Measurements from ENCODE around the gene ARHGAP24. TPM values are rescaled to one million over a fixed set of nuclear protein-coding genes. Genes with fewer than 3 reads are reported as not detected.

The ARHGAP24 gene
- total RNA-seq, 3 donors from 2014 or later = 5.2 to 11.6 (median 6.7) TPM

GRCh38 chr4:85703096-85703495 is 228.1 kb downstream of the ARHGAP24 start:
- TF ChIP-seq, protein P1, sequence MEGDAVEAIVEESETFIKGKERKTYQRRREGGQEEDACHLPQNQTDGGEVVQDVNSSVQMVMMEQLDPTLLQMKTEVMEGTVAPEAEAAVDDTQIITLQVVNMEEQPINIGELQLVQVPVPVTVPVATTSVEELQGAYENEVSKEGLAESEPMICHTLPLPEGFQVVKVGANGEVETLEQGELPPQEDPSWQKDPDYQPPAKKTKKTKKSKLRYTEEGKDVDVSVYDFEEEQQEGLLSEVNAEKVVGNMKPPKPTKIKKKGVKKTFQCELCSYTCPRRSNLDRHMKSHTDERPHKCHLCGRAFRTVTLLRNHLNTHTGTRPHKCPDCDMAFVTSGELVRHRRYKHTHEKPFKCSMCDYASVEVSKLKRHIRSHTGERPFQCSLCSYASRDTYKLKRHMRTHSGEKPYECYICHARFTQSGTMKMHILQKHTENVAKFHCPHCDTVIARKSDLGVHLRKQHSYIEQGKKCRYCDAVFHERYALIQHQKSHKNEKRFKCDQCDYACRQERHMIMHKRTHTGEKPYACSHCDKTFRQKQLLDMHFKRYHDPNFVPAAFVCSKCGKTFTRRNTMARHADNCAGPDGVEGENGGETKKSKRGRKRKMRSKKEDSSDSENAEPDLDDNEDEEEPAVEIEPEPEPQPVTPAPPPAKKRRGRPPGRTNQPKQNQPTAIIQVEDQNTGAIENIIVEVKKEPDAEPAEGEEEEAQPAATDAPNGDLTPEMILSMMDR (IDR thresholded peaks at IDR 0.05) = no peak
- Histone ChIP-seq H3K4me3 (no peak overlapping the region), H3K4me1 (ENCODE audit: low read depth) (no peaks in the 10 kb centered on the region), H3K9me3 (no peaks in the 10 kb centered on the region), H3K36me3 (ENCODE audit: low read depth) (no peaks in the 10 kb centered on the region)
- intact Hi-C loops (cut with DNase I, micrococcal nuclease) = no loop called here
- DNase-seq (no peak), ATAC-seq (no peak)

GRCh38 chr4:85707611-85708010 is 232.7 kb downstream of the ARHGAP24 start:
- TF ChIP-seq, protein P1 (IDR thresholded peaks at IDR 0.05) = no peak
- Histone ChIP-seq H3K4me1 (ENCODE audit: low read depth) (no peaks in the 10 kb centered on the region), H3K9me3 (no peaks in the 10 kb centered on the region), H3K36me3 (ENCODE audit: low read depth) (no peaks in the 10 kb centered on the region), H3K4me3 (no peak overlapping the region)
- no peak for DNase-seq
- intact Hi-C loops (cut with DNase I, micrococcal nuclease) = no loop called here
- no peak for ATAC-seq

DNA sequence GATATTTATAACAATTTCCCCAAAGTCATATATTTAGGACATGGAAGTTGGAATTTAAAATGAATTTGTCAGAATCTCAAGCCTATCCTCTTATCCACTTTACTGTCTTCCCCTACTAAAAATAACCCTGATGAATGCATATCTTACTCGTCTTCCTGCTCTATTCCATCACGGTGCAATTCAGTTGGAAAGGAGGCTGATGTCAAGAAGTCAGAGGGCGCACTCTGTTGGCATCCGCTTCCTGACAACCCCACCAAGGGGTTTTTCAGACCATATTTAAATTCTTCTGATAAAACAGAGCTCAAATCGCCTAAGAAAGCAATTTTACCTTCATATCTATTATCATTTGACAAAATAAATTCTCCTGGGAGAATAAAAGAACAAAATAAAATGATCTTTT is 233.5 kb downstream of the ARHGAP24 start:
- no peaks in the 10 kb centered on the region for H3K9me3 ChIP-seq
- intact Hi-C loops (cut with DNase I, micrococcal nuclease) = no loop called here
- TF ChIP-seq, protein P1 (IDR thresholded peaks at IDR 0.05) = no peak
- no peaks in the 10 kb centered on the region for H3K36me3 ChIP-seq (ENCODE audit: low read depth)
- ATAC-seq (no peak), DNase-seq (no peak)
- no peak overlapping the region for H3K4me3 ChIP-seq
- no peaks in the 10 kb centered on the region for H3K4me1 ChIP-seq (ENCODE audit: low read depth)

- intact Hi-C loops (cut with DNase I, micrococcal nuclease) = no loop called here
- Histone ChIP-seq H3K4me3 (no peak overlapping the region), H3K4me1 (ENCODE audit: low read depth) (no peaks in the 10 kb centered on the region), H3K9me3 (no peaks in the 10 kb centered on the region), H3K36me3 (ENCODE audit: low read depth) (no peaks in the 10 kb centered on the region)
- DNase-seq = no peak
- TF ChIP-seq, protein P1 (IDR thresholded peaks at IDR 0.05) = no peak
- no peak for ATAC-seq
Observed at GRCh38 chr4:85713005-85713404, 238.1 kb downstream of the ARHGAP24 start.

- DNase-seq (no peak), ATAC-seq (peak; percentile 53)
- TF ChIP-seq, protein P1 (IDR thresholded peaks at IDR 0.05) = no peak
- intact Hi-C loops (cut with DNase I, micrococcal nuclease) = no loop called here
- Histone ChIP-seq H3K4me3 (no peak overlapping the region), H3K9me3 (no peaks in the 10 kb centered on the region), H3K36me3 (ENCODE audit: low read depth) (no peaks in the 10 kb centered on the region), H3K4me1 (ENCODE audit: low read depth) (no peaks in the 10 kb centered on the region)
Observed at GRCh38 chr4:85715991-85716737, 241.2 kb downstream of the ARHGAP24 start.
